RWPE1 (cell line): ENCODE results near the gene ARHGAP40.

Experiments used
- CTCF ChIA-PET: fragments of 350-600 bp; sonication (Branson Sonifier 250); formaldehyde crosslinking; extraction: SDS; loops from one replicate; lab custom pipeline; 2021; lab: Yijun Ruan, JAX
- POLR2A ChIA-PET: fragments of 400-600 bp; formaldehyde crosslinking; extraction: SDS; loops from one replicate; lab custom pipeline; 2020; ENCODE audit warnings: antibody characterized with exemption; ENCODE audit not compliant: low non-redundant PET; lab: Yijun Ruan, JAX
- DNase-seq: peaks from one replicate; pipeline ENCODE4 v3.0.0; 2012; ENCODE audit warnings: low spot score
- H3K27ac ChIP-seq: fragments of 450-650 bp; 2 replicates; pipeline ENCODE4 v1.5.1; 2017
- TF ChIP-seq, protein P1 (sequence below): fragments of 450-650 bp; conservative IDR thresholded peaks from 2 replicates; pipeline ENCODE4 v1.5.1; 2017; ENCODE audit warnings: low read depth, mild to moderate bottlenecking

ARHGAP40 gene

DNA sequence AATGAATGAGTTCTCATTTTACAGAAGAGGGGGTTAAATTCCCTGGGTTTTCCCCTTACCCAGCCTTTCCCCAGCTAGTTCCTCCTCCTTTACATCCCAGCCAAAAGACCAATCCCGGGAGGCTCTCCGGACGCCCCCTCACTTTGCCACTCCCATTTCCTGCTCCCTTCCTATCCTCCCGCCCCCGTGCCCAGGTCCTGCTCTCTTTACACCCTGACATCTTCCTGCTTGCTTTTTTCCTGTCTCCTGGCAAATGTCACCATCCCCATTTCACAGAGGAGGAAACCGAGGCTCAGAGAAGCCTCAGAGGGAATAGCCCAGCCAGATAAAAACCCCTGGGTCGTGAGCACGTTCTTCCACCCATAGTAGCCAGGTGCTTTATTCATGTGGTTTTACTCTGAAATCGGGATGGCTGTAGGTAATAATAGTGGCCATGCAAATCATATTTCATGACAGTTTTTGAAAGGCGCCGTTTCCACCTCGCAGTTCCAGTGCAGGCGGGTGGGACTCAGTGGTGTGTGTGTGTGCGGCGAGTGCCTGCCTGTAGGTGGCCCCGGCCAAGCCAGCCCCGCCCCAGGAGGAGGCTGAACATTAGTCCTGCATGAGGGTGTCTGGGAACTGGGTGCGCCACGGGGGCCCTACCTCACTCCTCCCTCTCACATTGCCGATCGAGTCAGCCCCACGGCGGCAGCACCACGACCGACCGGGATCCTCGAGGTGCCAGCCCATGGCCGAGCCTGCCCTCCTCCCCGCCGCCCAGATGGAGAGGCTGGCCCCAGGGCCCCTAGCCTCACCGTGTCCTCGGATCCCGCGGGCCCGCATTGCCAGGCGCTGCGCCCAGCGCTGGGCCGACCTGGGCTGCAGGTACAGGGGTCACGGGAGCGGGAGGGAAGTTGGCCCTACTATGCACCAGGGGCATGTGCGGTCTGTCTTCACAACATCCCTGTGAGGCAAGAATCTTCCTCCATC, at the start of gene ARHGAP40:
Gene ARHGAP40 (plus strand): TSS at position 594 of the 969 bp plus-strand sequence.
- POLR2A ChIA-PET = interaction anchor here (0.6 kb wide), 1 partner anchor 138 kb away, joined by 5 read pairs; no protein-coding TSS in a partner anchor
- peak; percentile 80 for DNase-seq
- H3K27ac ChIP-seq = no peak within 1 kb of the TSS
- CTCF ChIA-PET = interaction anchor here (0.5 kb wide), 1 partner anchor 38 kb away, joined by 3 read pairs; no protein-coding TSS in a partner anchor
- TF ChIP-seq, protein P1, sequence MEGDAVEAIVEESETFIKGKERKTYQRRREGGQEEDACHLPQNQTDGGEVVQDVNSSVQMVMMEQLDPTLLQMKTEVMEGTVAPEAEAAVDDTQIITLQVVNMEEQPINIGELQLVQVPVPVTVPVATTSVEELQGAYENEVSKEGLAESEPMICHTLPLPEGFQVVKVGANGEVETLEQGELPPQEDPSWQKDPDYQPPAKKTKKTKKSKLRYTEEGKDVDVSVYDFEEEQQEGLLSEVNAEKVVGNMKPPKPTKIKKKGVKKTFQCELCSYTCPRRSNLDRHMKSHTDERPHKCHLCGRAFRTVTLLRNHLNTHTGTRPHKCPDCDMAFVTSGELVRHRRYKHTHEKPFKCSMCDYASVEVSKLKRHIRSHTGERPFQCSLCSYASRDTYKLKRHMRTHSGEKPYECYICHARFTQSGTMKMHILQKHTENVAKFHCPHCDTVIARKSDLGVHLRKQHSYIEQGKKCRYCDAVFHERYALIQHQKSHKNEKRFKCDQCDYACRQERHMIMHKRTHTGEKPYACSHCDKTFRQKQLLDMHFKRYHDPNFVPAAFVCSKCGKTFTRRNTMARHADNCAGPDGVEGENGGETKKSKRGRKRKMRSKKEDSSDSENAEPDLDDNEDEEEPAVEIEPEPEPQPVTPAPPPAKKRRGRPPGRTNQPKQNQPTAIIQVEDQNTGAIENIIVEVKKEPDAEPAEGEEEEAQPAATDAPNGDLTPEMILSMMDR = no peak

DNA sequence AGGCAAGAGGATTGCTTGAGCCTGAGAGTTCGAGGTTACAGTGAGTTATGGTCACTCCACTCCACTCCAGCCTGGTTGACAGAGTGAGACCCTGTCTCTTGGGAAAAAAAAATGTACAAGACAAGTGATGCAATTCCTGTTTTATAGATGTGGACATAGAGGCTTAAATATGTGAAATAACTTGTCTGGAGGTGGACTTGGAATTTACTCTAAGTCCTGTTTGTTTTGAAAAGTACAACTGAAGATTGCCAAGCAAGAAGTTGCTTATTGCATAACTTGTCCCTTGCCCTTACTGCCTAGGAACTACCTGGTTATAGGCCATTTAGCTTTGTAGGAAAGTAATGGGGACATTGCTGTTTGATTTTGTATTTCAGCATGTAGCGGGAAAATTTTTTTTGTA, 46.6 kb upstream of the ARHGAP40 start:
- no peak overlapping the region for H3K27ac ChIP-seq
- no peak for DNase-seq
- ChIA-PET CTCF (interaction anchor here (0.6 kb wide), 1 partner anchor 19 kb away, joined by 3 read pairs; no protein-coding TSS in a partner anchor), POLR2A (no interaction called here)
- TF ChIP-seq, protein P1 = no peak

DNA sequence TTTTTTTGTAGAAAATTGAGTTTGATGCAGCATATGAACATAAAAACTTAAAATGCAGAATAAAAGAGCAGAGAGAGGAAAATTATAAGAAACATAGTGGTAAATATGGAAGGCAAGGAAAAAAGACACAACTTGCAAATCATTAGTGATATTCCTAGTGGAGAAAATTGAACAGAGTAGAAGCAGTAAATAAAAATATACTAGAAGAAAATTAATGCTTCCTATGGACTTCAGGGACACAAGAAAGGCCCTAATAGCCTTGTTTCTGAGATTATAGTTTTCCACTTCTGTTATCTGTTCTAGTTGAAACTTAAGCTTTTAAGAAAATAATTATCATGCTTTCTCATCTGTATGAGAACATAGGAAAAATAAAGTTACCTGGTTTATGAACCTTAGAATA, 46.2 kb upstream of the ARHGAP40 start:
- H3K27ac ChIP-seq = no peak overlapping the region
- TF ChIP-seq, protein P1 = no peak
- DNase-seq = no peak
- CTCF ChIA-PET = no interaction called here
- POLR2A ChIA-PET = no interaction called here

DNA sequence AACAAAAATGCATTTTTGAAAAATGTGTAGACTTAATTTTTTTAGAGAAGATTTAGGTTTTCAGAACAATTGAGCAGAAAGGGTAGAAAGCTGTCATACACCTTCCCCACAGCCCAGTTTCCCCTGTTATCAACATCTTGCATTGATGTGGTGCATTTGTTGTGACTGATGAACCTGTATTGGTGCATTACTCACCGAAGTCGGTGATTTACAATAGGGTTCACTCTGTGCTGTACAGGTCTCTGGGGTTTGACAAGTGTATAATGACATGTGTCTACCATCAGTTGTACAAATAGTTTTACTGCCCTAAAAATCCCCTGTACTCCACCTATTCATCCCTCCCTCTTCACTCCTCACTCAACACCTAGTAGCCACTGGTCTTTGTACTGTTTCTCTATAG, 44.4 kb upstream of the ARHGAP40 start:
- H3K27ac ChIP-seq = no peak overlapping the region
- ChIA-PET CTCF (interaction anchor here (0.5 kb wide), 1 partner anchor 76 kb away, joined by 3 read pairs; no protein-coding TSS in a partner anchor), POLR2A (no interaction called here)
- TF ChIP-seq, protein P1 = no peak
- no peak for DNase-seq

DNA sequence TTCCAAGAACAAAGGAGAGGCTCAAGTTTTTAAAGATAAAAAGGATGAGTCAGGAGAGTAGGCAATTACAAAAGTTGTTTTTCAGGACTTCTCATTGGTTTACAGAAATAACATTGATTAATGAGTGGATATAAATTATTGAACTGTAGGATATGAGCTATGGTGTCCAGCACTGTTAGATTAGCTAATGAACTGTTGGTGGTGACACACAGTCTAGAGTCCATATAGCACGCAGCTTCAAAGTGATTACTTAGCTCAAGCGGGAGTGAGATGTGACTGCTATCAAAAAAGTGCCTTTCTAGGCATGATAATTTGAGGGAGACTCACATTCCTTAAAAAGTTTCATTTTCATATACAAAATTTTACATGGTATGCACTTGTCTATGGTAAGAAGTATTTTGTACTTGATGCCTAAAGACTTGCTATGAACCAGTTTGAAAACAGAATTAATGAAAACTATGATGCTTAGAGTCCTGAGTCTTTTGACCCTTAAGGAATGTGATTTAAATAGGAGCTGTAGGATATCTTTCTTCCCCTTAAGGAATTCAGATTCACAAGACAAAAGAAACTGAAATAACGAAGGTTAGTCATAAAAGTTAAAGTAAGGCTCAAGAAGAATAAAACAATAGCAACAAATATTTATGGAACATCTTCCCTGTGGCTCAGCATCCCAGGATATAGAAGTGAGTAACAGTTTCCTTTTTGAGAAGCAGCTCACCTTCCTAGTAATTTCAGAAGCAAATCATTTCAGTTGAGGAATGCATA, 42.8 kb upstream of the ARHGAP40 start:
- ChIA-PET POLR2A (no interaction called here), CTCF (interaction anchor here (0.6 kb wide), 1 partner anchor 64 kb away, joined by 3 read pairs; no protein-coding TSS in a partner anchor)
- no peak overlapping the region for H3K27ac ChIP-seq
- DNase-seq = no peak
- TF ChIP-seq, protein P1 = no peak

DNA sequence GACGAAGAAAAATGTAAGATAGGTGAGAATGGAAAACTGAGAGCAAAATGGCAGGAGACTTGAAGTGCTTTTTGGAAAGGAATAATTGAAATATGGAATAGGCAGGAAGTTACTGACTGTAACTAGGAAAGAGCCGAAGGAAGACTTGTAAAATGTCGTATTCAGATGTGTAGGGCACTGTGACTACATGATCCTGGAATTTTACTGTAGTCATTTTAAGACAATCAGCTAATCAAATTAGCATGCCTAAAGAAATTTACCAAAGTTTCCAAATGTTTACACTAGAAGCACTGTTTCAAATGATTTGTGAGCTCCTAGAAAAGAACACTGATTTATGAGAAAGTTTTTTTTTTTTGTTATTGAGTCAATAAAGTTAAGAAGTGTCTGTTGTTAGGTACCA, 41.8 kb upstream of the ARHGAP40 start:
- DNase-seq = no peak
- H3K27ac ChIP-seq = no peak overlapping the region
- POLR2A ChIA-PET = no interaction called here
- CTCF ChIA-PET = interaction anchor here (0.6 to 0.8 kb wide), 2 partner anchors 58 to 151 kb away, joined by 3 to 4 read pairs; no protein-coding TSS in a partner anchor
- TF ChIP-seq, protein P1 = no peak
